ENCODE results near the gene SLC5A5.
"Not testable (repeated sequence)": the region's sequence is repeated elsewhere in the genome, so short reads cannot be mapped to it uniquely, and the experiment has no call there.

Gene SLC5A5

DNA sequence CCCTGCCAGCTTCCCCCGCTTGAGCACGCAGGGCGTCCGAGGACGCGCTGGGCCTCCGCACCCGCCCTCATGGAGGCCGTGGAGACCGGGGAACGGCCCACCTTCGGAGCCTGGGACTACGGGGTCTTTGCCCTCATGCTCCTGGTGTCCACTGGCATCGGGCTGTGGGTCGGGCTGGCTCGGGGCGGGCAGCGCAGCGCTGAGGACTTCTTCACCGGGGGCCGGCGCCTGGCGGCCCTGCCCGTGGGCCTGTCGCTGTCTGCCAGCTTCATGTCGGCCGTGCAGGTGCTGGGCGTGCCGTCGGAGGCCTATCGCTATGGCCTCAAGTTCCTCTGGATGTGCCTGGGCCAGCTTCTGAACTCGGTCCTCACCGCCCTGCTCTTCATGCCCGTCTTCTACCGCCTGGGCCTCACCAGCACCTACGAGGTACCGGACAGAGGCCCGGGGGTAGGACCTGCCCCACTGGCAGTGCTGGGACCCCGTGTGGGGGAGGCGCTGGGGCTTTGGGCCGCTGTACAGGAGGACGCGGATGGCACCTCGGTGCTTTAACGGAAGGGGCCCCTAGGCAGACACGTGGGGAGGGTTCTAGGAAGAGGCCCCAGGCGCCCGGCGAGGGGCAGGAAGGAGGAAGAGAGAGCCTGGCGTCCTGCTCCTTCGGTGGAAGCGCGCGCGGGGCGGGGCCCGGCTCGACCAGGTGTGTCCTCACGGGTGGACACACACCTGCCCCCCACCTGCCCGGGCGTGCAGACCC lies 681 bp downstream of the SLC5A5 start:
- no peak for DNase-seq

DNA sequence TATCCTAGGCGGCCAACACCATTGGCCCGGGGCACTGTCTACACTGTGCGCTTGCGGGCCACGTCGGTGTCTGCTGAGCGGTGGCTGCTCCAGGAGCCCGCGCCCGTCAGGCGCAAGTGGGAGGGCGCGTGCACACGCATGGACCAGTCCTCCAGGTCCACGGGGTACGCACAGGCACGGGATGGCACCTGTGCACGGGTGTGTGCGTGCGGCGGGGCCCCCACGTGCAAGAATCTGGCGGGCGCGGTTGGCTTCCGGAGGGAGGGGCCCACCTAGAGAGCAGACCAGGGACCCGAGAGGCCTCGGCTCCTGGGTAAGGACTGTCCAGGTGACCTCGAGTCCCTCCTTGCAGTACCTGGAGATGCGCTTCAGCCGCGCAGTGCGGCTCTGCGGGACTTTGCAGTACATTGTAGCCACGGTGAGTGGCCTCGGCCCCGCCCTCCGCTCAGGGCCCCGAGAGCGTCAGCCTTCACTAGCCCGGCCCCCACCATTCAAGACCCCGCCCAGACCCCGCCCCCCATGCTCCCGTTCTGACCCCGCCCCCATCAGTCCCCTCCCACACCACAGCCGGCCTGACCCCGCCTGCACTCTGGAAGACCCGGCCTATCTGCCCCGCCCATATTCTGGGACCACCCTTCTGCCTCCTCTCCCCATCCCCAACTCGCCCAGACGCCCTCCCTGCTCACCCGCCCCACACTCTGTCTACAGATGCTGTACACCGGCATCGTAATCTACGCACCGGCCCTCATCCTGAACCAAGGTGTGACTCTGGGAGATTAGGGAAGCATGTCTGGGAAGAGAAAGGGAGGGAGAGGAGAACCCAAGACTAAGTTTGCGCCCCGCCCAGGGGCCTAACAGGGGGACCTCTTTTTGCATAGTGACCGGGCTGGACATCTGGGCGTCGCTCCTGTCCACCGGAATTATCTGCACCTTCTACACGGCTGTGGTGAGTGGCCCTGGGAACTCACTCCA lies 2.3 kb downstream of the SLC5A5 start:
- DNase-seq: peak; percentile 39

DNA sequence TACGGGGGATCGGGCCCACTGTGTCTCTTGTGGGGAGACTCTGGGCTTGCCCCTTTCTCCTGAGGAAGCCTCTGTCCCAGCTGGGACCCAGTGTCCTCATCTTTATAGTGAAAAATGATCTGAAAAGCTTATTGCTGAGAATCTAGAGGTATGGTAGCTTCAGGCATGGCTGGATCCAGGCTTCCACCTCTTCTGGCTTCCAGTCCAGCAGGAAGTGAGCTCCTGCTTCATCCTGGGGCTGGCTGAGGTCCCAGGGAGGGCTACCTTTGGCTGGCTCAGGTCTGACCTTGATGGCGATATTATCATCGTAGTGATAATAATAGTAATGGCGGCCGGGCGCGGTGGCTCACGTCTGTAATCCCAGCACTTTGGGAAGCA lies 3.0 kb downstream of the SLC5A5 start:
- no peak for DNase-seq

GRCh38 chr19:17877696-17878095 lies 6.0 kb downstream of the SLC5A5 start:
- DNase-seq: no peak

DNA sequence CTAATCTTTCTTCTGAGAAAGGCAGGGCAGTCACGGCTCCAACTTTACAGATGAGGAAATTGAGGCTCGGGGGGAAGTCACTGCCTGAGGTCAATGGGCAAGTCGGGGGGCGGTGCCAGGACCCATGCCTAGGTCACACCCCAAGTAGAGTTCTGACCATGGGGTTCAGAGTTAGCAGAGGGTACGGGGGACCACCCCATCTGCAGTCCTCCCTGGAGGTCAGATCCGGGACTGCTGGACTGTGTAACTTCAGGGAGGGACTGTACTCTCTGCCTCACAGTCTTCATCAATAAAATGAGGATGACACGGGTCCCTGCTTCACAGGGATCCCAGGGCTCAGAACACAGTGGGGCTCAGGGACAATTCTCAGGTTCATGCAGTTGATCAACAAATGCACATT lies 7.7 kb downstream of the SLC5A5 start:
- no peak for DNase-seq

DNA sequence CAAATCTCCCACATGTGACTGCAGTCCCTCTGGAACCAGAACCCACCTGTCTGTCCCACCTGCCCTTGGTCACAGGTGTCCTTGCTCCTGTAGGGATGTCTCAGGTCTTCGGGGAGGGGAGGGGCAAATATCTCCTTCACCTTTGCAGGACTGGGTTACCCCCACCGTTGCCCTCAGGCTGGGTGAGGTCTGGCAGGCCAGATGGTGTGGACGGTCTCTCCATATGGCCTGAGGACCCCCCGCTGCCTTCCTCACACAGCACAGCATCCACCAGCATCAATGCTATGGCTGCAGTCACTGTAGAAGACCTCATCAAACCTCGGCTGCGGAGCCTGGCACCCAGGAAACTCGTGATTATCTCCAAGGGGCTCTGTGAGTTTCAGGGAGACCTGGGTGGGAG lies 10.0 kb downstream of the SLC5A5 start:
- no peak for DNase-seq

- DNase-seq: no peak
Observed at GRCh38 chr19:17883627-17884410, 12.1 kb downstream of the SLC5A5 start.

DNA sequence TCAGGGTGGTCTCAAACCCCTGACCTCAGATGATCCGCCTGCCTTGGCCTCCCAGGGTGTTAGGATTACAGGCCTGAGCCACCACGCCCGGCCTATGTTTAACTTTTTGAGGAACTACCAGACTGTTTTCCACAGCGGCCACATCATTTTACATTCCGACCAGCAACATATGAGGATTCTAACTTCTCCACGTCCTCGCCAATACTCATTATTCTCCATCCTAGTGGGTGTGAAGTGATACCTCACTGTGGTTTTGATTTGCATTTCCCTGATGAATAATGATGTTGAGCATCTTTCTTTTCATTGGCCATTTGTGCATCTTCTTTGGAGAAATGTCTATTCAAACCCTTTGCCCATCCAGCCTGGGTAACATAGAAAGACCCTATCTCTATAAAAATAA lies 14.8 kb downstream of the SLC5A5 start:
- no peak for DNase-seq

- not testable (repeated sequence) for DNase-seq
Observed at GRCh38 chr19:17887221-17887620, 15.5 kb downstream of the SLC5A5 start.

DNA sequence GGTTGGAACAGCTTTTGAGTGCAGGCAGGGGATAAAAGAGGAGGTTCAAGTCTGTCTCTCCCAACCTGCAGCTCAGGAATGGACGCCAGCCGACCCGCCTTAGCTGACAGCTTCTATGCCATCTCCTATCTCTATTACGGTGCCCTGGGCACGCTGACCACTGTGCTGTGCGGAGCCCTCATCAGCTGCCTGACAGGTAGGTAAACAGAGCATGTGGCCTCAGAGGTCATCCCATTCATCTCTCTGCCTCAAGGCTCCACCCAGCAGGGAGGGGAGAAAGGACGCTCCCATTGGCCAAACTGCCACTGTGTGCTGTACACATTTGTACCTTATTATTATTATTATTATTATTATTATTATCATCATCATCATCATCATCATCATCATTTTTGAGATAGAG lies 16.5 kb downstream of the SLC5A5 start:
- DNase-seq: no peak

DNA sequence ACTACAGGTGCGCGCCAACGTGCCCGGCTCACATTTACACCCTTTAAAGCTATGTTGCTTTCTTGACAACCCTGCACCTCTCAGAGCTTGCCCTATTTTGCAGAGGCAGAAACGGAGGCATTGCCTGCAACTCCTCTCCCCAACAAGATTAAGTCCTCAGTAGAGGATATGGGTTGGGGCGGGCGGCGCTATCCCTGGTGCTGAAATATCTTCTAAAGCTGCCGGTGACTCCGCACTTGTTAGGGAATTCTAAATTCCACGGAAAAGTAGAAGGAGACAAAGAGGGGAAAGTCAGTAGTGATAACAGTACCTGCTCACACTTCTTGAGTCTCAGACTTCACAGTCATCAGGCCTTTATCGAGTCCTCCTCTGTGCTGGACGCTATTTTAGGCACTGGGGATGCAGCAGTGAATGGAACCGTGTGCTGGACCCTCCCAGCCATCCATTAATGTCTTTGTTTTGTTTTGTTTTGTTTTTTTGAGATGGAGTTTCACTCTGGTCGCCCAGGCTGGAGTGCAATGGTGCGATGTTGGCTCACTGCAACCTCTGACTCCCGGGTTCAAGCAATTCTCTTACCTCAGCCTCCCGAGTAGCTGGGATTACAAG lies 18.0 kb downstream of the SLC5A5 start:
- DNase-seq: no peak

DNA sequence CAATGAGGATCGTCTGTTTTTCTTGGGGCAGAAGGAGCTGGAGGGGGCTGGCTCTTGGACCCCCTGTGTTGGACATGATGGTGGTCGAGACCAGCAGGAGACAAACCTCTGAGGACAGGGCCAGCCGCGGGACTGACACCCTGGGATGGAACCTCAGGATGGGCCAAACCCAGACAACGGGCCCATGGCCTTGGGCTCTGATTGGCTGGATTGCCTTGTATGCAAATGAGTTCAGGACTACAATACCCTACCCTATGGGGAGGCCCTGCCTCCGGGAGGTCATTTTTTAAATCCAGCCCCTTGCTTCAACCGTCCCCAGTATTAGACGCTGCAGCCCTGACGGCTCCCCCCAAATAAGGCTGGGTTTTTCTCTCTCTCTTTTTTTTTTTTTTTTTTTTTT lies 22.0 kb downstream of the SLC5A5 start:
- no peak for DNase-seq

DNA sequence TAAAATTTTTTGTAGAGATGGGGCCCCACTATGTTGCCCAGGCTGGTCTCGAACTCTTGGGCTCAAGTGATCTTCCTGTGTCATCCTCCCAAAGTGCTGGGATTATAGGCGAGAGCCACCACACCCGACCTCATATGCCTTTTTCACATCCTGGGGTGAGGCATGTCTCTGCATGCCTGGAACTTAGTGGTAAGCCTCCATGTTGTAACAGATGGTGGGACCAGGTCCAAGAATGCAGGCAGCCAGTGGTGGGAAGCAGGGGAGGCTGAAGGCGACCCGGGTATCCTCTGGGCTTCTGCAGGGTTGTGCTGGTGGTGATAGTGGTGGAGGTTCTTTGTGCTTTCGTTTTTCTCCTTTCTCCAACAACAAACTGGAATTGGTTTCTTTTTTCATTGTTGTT lies 31.0 kb downstream of the SLC5A5 start:
- DNase-seq: no peak

DNA sequence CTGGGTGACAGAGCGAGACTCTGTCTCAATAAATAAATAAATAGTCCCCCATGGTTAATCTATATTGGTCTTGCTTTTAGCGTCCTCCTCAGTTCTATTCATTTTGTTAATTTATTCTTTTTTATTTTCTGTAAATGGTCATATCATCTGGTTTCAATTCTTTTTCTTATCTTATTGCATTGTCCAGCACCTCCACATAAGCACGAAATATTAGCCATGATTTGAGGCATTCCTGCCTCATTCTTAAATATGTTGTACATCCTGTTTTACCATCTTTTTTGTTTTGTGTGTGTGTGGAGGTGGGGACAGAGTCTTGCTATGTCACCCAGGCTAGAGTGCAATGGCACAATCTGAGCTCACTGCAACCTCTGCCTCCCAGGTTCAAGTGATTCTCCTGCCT lies 36.5 kb downstream of the SLC5A5 start:
- DNase-seq: no peak

- DNase-seq: no peak
Observed at GRCh38 chr19:17909003-17909732, 37.4 kb downstream of the SLC5A5 start.

DNA sequence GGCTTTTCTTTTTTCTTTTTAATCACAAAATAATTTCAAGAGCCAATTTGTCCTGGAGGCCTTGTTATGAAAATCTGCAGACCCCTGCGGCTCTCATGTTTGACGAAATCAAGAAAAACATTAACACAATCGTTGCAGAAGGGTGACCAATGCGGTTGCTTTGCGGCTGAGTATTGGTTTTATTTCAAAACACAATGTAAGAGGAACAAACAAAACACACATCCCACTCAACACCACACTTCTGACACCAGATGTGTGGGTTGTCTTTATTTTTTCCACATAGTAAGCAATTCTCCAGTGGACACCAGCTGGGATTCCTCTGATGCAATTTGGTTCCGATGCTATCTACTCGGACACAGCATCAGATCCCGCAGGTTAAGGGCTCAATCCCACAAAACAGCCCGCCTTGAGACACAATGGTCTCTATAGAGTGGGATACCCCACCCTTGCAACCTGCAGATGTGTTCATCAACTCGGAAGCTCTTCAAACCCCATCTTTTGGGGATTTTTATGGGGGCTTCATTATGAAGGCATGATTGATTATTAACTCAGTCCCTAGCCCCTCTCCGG lies 39.1 kb downstream of the SLC5A5 start:
- peak; percentile 70 for DNase-seq

DNA sequence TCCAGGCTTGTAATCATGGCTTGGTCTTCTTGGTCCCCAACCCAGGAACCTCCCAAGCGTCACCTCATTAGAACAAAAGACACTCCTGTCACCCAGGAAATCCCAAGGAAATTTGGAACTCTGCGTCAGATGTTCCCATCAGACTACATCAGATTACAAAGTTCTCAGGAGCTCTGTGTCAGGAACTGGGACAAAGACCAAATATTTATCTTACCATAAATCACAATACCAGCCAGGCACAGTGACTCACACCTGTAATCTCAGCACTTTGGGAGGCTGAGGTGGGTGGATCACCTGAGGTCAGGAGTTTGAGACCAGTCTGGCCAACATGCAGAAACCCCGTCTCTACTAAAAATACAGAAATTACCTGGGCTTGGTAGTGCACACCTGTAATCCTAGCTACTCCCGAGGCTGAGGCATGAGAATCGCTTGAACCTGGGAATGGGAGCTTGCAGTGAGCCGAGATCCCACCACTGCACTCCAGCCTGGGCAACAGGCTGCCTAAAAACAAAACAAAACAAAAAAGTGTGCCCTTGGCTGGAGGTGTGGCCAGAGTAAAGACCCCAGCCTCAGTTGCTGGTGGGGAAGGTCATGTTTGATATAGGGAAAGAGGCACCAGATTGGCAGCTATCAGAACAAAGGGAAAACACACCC lies 44.3 kb downstream of the SLC5A5 start:
- DNase-seq: no peak

DNA sequence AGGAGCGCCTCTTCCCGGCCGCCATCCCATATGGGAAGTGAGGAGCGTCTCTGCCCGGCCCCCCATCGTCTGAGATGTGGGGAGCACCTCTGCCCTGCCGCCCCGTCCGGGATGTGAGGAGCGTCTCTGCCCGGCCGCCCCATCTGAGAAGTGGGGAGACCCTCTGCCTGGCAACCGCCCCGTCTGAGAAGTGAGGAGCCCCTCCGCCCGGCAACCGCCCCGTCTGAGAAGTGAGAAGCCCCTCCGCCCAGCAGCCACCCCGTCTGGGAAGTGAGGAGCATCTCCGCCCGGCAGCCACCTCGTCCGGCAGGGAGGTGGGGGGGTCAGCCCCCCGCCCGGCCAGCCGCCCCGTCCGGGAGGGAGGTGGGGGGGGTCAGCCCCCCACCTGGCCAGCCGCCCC lies 46.4 kb downstream of the SLC5A5 start:
- not testable (repeated sequence) for DNase-seq

- not testable (repeated sequence) for DNase-seq
Observed at GRCh38 chr19:17919122-17919521, 47.4 kb downstream of the SLC5A5 start.

GRCh38 chr19:17920527-17920926 lies 48.8 kb downstream of the SLC5A5 start:
- no peak for DNase-seq

- no peak for DNase-seq
Observed at GRCh38 chr19:17922138-17922537, 50.4 kb downstream of the SLC5A5 start.
